ENCODE data around the gene ANXA8.
"Not testable (repeated sequence)": the region's sequence is repeated elsewhere in the genome, so short reads cannot be mapped to it uniquely, and the experiment has no call there.

The ANXA8 gene

DNA sequence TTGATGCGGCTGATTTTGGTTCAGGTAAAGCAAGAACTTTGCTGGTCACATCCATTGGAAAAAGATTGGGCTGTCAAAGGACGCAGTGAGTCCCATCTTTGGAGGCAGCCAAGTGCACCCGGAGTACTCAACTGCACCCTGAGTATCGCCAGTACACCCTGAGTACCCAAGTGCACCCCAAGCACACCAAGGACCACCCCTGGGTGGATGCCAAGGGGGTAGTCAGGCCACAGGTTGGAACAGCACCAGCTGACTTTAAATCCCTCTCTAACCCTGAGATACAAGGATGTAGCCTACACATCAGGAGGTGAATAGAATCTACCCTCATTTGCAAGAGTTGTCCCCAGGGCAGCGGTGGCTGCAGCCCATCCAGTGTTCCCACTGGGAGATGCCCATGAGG is 16.5 kb downstream of the ANXA8 start:
- DNase-seq (ENCODE audit: low read depth); H3K4me3 ChIP-seq (ENCODE audit: low read depth, low read length): not testable (repeated sequence)

DNA sequence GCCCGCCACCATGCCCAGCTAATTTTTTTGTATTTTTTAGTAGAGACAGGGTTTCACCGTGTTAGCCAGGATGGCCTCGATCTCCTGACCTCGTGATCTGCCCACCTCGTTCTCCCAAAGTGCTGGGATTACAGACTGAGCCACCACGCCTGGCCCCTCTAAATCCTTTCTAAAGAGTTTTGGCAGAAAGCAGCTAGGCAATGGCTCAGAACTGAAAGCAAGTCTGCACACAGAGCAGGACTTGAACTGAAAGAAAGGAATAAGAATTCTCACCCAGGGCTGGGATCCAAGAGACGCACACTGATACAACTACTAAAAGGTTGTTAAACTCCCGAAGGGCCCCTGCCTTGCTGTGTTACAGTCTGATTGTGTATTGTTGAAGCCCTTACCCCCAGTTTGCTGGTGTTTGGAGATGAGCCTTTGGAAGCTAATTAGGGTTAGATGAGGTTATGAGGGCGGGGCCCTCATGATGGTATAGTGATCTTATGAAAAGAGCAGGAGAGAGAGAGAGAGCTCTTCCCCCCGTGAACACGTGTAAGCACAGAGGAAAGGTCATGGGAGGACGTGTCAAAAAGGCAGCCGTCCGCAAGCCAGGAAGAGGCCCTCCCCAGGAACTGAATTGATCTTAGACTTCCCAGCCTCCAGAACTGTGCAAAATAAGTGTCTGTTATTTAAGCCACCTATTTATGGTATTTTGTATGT is 18.5 kb downstream of the ANXA8 start:
- not testable (repeated sequence) for H3K4me3 ChIP-seq (ENCODE audit: low read depth, low read length)

DNA sequence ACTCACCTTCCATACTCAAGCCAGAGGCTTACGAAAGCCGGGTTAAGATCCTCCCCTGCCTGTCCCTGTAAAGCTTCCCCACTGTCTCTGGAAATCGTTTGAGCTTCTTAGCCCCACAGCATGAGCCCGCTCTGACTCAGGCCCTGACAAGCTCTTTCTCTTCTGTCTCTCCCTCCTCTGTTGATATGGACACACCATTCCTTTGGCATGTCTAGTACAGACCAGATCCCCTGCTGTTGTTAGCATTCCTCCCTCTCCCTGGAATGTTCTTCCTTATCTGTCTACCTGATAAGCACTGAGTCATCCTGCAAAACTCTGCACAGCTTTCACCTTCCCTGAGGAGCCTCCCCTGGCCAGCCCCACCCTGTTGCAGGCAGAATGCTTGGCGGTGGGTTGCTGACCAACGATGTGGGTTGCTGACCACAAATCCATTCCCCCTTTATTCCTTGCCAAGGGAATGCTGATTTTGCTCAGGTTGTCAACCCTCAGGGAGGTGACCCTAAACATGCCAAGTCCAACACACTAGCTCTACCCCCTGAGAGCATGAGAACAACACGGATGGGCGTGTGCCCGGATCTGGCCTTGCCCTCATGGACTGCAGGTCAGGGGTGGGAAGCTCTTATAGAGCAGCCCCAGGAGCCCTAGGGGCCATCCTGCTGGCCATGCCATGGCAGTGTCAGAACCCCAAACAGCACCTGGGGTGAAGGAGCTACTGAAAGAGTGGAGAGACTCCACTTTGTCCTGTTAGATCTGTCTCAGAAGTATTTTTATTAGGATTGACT is 21.1 kb downstream of the ANXA8 start:
- not testable (repeated sequence) for H3K4me3 ChIP-seq (ENCODE audit: low read depth, low read length); DNase-seq (ENCODE audit: low read depth)

More for the DNA sequence above, 18.5 kb downstream of the ANXA8 start:
- peak; percentile 28 for DNase-seq (ENCODE audit: low read depth)

DNA sequence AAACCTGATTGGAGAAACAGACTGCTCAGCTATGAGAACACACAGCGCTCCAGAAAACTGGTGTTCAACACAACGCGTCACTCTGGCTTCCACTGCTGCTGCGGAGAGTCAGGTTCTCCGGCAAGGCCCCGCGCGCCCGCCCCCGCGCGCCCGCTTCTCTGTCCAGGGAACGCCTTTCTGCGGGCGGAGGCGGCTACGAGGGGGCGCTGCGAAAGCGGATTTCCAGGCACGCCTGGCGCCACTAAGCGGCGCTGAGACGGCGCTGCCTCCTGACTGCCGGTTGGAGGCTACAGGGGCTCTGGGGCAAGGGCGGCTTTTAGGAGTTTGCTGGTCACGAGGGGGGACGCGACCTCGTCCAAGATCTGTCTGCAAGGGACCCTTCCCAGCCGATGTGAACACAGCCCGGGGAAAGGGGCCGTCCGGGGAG is 22.6 kb downstream of the ANXA8 start:
- peak; percentile 92 for DNase-seq (ENCODE audit: low read depth)
- not testable (repeated sequence) for H3K4me3 ChIP-seq (ENCODE audit: low read depth, low read length)
- TF ChIP-seq, protein P1, sequence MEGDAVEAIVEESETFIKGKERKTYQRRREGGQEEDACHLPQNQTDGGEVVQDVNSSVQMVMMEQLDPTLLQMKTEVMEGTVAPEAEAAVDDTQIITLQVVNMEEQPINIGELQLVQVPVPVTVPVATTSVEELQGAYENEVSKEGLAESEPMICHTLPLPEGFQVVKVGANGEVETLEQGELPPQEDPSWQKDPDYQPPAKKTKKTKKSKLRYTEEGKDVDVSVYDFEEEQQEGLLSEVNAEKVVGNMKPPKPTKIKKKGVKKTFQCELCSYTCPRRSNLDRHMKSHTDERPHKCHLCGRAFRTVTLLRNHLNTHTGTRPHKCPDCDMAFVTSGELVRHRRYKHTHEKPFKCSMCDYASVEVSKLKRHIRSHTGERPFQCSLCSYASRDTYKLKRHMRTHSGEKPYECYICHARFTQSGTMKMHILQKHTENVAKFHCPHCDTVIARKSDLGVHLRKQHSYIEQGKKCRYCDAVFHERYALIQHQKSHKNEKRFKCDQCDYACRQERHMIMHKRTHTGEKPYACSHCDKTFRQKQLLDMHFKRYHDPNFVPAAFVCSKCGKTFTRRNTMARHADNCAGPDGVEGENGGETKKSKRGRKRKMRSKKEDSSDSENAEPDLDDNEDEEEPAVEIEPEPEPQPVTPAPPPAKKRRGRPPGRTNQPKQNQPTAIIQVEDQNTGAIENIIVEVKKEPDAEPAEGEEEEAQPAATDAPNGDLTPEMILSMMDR (conservative IDR thresholded peaks at IDR 0.05; ENCODE audit: low read depth, low read length): peak; percentile 27

DNA sequence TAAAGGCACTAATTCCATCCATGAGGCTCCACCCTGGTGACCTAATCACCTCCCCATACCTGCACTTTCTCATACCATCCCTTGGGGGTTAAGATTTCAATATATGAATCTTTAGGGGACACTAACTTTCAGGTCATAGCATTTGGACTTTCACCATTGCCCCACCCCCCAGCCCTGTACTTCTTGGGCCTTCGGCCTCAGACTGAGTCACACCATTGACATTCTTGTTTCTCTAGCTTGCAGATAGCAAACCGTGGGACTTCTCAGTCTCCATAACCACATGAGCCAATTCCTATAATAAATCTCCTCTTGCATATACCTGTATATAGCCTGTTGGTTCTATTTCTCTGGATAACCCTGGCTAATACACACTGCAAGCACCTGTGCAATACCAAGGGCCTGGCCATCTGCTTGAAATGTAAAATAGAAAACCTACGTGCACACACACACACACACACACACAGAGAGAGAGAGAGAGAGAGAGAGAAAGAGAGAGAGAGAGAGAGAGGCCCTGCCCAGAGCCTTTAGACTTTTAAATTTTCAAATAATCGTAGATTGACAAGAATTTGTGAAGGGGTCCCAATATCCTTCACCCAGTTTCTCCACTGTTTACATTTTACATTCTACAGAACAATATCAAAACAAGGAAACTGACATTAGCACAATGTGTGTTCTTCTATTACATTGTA is 25.3 kb downstream of the ANXA8 start:
- TF ChIP-seq, protein P1 (conservative IDR thresholded peaks at IDR 0.05; ENCODE audit: low read depth, low read length): no peak
- no peak overlapping the region for H3K4me3 ChIP-seq (ENCODE audit: low read depth, low read length)
- peak; percentile 89 for DNase-seq (ENCODE audit: low read depth)

DNA sequence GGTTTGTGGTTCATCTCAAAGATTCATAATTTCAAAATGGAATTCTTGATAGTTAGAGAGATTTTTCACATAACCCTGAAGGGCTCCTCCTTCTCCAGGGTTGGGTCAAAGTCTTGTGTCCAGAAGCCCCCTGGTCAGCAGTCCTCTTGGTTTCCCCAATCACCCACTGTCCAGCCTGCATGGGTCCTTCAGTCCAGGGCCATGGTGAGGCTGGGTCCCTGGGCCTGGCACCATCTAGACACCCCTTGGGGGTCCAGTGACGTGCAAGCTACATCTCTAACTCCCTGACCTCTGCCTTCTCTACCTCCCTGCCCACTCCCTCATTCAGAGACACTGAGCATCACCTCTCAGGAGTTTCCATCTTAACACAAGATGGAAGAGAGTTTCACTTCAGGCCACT is 26.1 kb downstream of the ANXA8 start:
- no peak overlapping the region for H3K4me3 ChIP-seq (ENCODE audit: low read depth, low read length)
- DNase-seq (ENCODE audit: low read depth): no peak
- TF ChIP-seq, protein P1 (conservative IDR thresholded peaks at IDR 0.05; ENCODE audit: low read depth, low read length): no peak

DNA sequence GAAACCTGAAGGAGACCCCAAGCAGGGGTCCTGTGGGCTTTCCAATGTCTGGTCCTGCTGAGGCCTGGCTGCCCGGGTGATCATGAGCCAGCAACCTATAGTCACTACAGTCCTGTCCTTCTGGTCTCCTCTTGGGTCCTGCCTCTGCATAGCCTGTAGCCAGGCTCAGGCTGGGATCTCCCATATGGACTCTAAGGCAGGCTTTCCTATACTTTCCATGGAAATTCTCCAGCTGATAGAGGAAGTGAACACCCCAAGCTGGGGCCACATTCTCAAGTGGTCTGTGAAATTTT is 26.4 kb downstream of the ANXA8 start:
- DNase-seq (ENCODE audit: low read depth): peak; percentile 11
- H3K4me3 ChIP-seq (ENCODE audit: low read depth, low read length): no peak overlapping the region
- TF ChIP-seq, protein P1 (conservative IDR thresholded peaks at IDR 0.05; ENCODE audit: low read depth, low read length): no peak

DNA sequence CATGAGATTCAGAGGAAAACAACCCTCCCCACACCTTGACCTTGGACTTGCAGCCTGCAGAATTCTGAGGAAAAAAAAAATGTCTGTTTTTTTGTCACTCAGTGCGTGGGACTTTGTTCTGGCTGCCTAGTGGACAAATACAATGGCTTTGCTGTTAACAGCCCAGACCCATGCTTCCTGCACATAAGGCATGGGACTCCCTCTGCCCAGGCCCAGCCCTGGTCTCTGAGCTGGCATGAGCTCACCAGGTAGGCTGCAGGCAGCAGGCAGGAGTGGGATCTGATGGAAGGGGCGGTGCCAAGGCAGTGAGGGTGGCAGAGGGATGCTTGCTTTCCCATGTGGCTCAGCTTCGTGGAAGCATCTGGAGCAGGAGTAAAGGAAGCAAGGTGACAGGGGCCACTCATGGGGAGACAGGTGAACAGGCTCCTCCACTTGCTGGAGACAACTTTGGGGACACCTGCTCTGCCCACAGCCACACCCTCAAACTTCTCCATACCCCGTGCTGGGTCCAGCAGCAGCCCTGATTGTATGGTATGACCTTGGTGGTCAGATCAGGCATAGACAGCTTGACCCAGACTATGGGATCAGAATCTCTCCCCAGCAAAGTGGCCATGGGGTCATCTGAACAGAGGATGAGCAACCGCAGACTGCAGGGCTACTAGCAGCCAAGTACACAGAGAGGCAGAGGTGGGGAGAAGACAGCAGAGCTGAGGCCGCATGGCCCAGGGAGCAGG is 27.0 kb downstream of the ANXA8 start:
- H3K4me3 ChIP-seq (ENCODE audit: low read depth, low read length): no peak overlapping the region
- no peak for DNase-seq (ENCODE audit: low read depth)
- TF ChIP-seq, protein P1 (conservative IDR thresholded peaks at IDR 0.05; ENCODE audit: low read depth, low read length): no peak

All from choroid plexus epithelial cell (primary cell).